ENCODE results near the gene HAGH. TPM values are rescaled to one million over a fixed set of nuclear protein-coding genes. Genes with fewer than 3 reads are reported as not detected.

Gene HAGH
- polyA plus RNA-seq, 2 of the 4 experiments (the other 2 are of a cell fraction): 34.9 to 66.4 TPM

GRCh38 chr16:1851793-1852192 is 25.2 kb upstream of the HAGH start (continued):
- TF ChIP-seq BCL3 (IDR thresholded peaks at IDR 0.05): no peak
- TF ChIP-seq HES2 (IDR thresholded peaks at IDR 0.05): no peak

GRCh38 chr16:1850981-1851380 is 24.4 kb upstream of the HAGH start:
- CTCF ChIA-PET: interaction anchor here (1.2 kb wide), 1 partner anchor 153 kb away, joined by 3 read pairs; no protein-coding TSS in a partner anchor
- POLR2A ChIA-PET: no interaction called here
- no peak for TF ChIP-seq EHF (CRISPR knock-in tag; IDR thresholded peaks at IDR 0.05)
- TF ChIP-seq RCOR1 (IDR thresholded peaks at IDR 0.05; ENCODE audit: low read depth, low read length): no peak
- no peak for TF ChIP-seq HDAC2 (IDR thresholded peaks at IDR 0.05)
- no peak for TF ChIP-seq HOXB5 (CRISPR knock-in tag; IDR thresholded peaks at IDR 0.05)
- no peak for TF ChIP-seq FOSB (CRISPR knock-in tag; IDR thresholded peaks at IDR 0.05)
- TF ChIP-seq BCL3 (IDR thresholded peaks at IDR 0.05): no peak
- no peak for TF ChIP-seq POLR2AphosphoS2 (conservative IDR thresholded peaks at IDR 0.05; ENCODE audit: low read length)
- DNase-seq (ENCODE audit: low read depth in 1 of 2, low spot score in 1 of 2) (no peak), ATAC-seq (no peak), FAIRE-seq (no peak)
- Histone ChIP-seq H3K27ac (no peak overlapping the region), H3K4me1 (no peaks in the 10 kb centered on the region), H3K4me3 (no peak overlapping the region), H3K4me2 (no peak overlapping the region), H3K9me3 (no peaks in the 10 kb centered on the region)
- 84% methylated on average over 7 of the region's 7 CpGs for WGBS (ENCODE audit: missing lambda C conversion rate)

GRCh38 chr16:1846416-1846815 is 19.8 kb upstream of the HAGH start:
- 90% methylated on average over 1 of the region's 1 CpG for WGBS (ENCODE audit: missing lambda C conversion rate)
- no peaks in the 10 kb centered on the region for H3K9me3 ChIP-seq
- no peak overlapping the region for H3K4me2 ChIP-seq
- H3K4me1 ChIP-seq: no peaks in the 10 kb centered on the region
- no peak for FAIRE-seq
- no peak for DNase-seq (ENCODE audit: low read depth in 1 of 2, low spot score in 1 of 2)
- ChIA-PET POLR2A (interaction anchor here (0.6 kb wide), 1 partner anchor 388 kb away, joined by 3 read pairs; no protein-coding TSS in a partner anchor), CTCF (interaction anchor here (0.9 to 6.0 kb wide), 5 partner anchors 9 to 84 kb away, joined by 3 to 43 read pairs (median 3); no protein-coding TSS in a partner anchor)
- no peak overlapping the region for H3K27ac ChIP-seq
- H3K4me3 ChIP-seq: no peak overlapping the region
- no peak for TF ChIP-seq HES2 (IDR thresholded peaks at IDR 0.05)
- TF ChIP-seq FOXS1 (CRISPR knock-in tag; IDR thresholded peaks at IDR 0.05): no peak
- TF ChIP-seq POLR2A (IDR thresholded peaks at IDR 0.05; ENCODE audit: low read length): no peak
- no peak for TF ChIP-seq CEBPB (IDR thresholded peaks at IDR 0.05)
- TF ChIP-seq FOSL2 (IDR thresholded peaks at IDR 0.05): no peak
- TF ChIP-seq FOSL2 (CRISPR knock-in tag; IDR thresholded peaks at IDR 0.05): no peak
- TF ChIP-seq MAX (IDR thresholded peaks at IDR 0.05): no peak
- no peak for TF ChIP-seq FOSB (CRISPR knock-in tag; IDR thresholded peaks at IDR 0.05)
- no peak for TF ChIP-seq ESRRA (IDR thresholded peaks at IDR 0.05; ENCODE audit: borderline replicate concordance, low read length)
- TF ChIP-seq SREBF2 (IDR thresholded peaks at IDR 0.05): no peak
- no peak for TF ChIP-seq E2F6 (IDR thresholded peaks at IDR 0.05; ENCODE audit: borderline replicate concordance, low read depth)
- no peak for ATAC-seq

GRCh38 chr16:1845985-1846384 is 19.4 kb upstream of the HAGH start:
- no peak for ATAC-seq
- FAIRE-seq: no peak
- Histone ChIP-seq H3K4me1 (no peaks in the 10 kb centered on the region), H3K27ac (no peak overlapping the region), H3K4me2 (no peak overlapping the region), H3K4me3 (no peak overlapping the region), H3K9me3 (no peaks in the 10 kb centered on the region)
- ChIA-PET POLR2A (interaction anchor here (0.6 kb wide), 1 partner anchor 387 kb away, joined by 3 read pairs; no protein-coding TSS in a partner anchor), CTCF (interaction anchor here (0.9 to 6.0 kb wide), 6 partner anchors 8 to 105 kb away, joined by 3 to 43 read pairs (median 3); no protein-coding TSS in a partner anchor)
- DNase-seq (ENCODE audit: low read depth in 1 of 2, low spot score in 1 of 2): no peak
- 62% methylated on average over 4 of the region's 4 CpGs for WGBS (ENCODE audit: missing lambda C conversion rate)
- no peak for TF ChIP-seq ESRRA (IDR thresholded peaks at IDR 0.05; ENCODE audit: borderline replicate concordance, low read length)
- TF ChIP-seq CTCF (IDR thresholded peaks at IDR 0.05): no peak
- no peak for TF ChIP-seq BCL3 (IDR thresholded peaks at IDR 0.05)
- no peak for TF ChIP-seq CHD2 (IDR thresholded peaks at IDR 0.05; ENCODE audit: low read length, partially characterized antibody)
- no peak for TF ChIP-seq ZC3H11A (IDR thresholded peaks at IDR 0.05)
- no peak for TF ChIP-seq TP53 (CRISPR knock-in tag; IDR thresholded peaks at IDR 0.05)
- no peak for TF ChIP-seq MAZ (IDR thresholded peaks at IDR 0.05; ENCODE audit: borderline replicate concordance, low read depth, low read length)
- no peak for TF ChIP-seq E2F6 (IDR thresholded peaks at IDR 0.05; ENCODE audit: borderline replicate concordance, low read depth)
- no peak for TF ChIP-seq TFCP2L1 (CRISPR knock-in tag; IDR thresholded peaks at IDR 0.05)
- no peak for TF ChIP-seq MAFK (IDR thresholded peaks at IDR 0.05; ENCODE audit: partially characterized antibody)
- no peak for TF ChIP-seq NR3C1 (IDR thresholded peaks at IDR 0.05)
